ENCODE data around the gene MEIS1.

The MEIS1 gene

DNA sequence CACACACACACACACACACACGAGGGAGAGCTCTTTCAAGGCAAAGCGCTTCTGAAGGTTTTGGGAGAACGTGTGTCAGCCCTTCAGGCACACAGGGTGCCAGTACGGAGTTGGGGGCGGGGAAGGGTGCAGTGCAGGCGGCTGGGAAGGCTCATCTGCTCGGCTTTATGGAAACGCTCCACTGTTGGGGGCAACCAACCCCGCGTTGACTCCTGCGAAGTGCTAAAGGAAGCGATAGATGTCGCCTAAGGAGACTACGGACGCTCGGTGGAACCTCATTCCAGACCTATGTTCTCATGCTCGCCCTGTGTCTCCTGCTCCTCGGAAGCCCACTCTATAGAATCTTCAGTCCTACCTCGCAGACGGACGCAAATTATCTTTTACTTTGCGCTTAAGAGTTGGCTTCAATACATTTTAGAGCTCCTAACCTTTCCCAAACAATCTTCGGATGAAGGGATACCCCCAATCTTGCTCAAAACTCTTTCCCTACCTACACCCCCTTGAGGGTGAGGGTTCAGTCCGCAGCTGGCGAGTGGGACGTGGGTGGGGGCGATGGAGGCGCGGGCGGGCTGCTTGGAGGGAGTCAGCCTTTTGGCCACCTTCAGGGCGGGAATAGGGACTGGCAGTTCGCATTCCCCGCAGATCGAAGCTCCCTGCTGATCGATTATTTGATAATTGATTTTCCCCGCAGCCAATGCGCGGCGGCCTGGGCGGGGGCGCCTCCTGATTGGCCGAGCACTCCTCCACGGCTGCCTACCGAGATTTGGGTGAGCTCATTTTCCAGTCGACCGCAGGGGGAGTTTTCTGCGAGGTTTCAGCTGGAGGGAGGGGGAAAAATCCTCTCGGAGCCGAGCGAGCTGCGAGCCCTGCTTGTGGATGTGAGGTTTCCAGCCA is 1.9 kb upstream of the MEIS1 start:
- DNase-seq (ENCODE audit: low spot score), result no peak
- TF ChIP-seq, protein P1, sequence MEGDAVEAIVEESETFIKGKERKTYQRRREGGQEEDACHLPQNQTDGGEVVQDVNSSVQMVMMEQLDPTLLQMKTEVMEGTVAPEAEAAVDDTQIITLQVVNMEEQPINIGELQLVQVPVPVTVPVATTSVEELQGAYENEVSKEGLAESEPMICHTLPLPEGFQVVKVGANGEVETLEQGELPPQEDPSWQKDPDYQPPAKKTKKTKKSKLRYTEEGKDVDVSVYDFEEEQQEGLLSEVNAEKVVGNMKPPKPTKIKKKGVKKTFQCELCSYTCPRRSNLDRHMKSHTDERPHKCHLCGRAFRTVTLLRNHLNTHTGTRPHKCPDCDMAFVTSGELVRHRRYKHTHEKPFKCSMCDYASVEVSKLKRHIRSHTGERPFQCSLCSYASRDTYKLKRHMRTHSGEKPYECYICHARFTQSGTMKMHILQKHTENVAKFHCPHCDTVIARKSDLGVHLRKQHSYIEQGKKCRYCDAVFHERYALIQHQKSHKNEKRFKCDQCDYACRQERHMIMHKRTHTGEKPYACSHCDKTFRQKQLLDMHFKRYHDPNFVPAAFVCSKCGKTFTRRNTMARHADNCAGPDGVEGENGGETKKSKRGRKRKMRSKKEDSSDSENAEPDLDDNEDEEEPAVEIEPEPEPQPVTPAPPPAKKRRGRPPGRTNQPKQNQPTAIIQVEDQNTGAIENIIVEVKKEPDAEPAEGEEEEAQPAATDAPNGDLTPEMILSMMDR (IDR thresholded peaks at IDR 0.05; ENCODE audit: extremely low read depth, missing control alignments), result no peak

DNA sequence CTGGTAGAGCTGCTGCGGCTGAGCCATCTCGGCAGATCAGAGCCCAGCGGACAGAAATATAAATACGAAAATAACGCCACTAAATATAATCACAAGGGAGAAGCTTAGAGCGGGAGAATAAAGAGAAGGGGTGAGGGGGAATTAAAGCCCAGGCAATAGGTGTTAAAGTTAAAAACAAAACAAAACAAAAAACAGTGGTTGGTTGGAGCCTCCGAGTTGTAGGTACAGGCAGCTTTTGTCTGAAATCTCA is 1.3 kb upstream of the MEIS1 start:
- TF ChIP-seq, protein P1 (IDR thresholded peaks at IDR 0.05; ENCODE audit: extremely low read depth, missing control alignments), result no peak
- no peak for DNase-seq (ENCODE audit: low spot score)

DNA sequence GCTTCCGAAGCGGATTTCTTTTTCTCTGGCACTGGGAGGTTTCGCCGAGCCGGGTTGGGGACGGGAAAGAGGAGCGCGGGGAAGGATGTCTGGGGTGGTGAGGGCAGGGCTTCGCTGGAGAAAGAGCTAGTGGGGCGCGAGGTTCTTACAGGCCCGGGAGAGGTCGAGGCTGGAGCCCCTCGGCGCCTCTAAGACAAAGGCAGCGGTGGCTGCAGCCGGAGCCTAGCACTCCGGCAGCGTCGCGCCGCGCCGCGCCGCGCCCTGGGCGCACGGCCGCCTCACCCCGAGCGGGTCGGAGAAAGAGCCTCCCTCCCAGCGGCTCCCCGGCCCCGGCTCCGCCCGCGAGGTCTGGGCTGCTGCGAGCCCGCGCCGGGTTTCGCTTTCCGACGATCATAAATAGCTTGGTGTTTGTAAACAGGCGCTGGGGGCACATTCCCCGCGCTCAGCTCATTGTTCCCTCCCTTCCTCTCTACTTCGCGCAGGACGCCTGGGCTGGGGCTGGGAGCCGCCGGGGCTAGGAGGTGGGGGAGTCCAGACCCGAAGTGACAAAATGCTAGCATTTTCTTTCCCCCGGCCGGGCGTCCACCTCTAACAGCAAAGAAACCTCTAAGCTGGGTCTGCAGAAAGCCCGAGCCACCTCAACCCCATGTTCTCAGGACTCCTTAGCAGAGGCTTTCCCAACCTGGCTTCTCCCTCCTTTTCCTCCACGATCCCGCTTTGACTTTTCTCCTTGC is 813 bp upstream of the MEIS1 start:
- peak; percentile 55 for DNase-seq (ENCODE audit: low spot score)
- TF ChIP-seq, protein P1 (IDR thresholded peaks at IDR 0.05; ENCODE audit: extremely low read depth, missing control alignments), result no peak

DNA sequence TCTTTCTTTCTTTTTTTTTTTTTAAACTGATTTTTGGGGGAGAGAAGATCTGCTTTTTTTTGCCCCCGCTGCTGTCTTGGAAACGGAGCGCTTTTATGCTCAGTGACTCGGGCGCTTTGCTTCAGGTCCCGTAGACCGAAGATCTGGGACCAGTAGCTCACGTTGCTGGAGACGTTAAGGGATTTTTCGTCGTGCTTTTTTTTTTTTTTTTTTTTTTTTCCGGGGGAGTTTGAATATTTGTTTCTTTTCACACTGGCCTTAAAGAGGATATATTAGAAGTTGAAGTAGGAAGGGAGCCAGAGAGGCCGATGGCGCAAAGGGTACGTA is 587 bp downstream of the MEIS1 start:
- TF ChIP-seq, protein P1 (IDR thresholded peaks at IDR 0.05; ENCODE audit: extremely low read depth, missing control alignments), result no peak
- DNase-seq (ENCODE audit: low spot score), result no peak

DNA sequence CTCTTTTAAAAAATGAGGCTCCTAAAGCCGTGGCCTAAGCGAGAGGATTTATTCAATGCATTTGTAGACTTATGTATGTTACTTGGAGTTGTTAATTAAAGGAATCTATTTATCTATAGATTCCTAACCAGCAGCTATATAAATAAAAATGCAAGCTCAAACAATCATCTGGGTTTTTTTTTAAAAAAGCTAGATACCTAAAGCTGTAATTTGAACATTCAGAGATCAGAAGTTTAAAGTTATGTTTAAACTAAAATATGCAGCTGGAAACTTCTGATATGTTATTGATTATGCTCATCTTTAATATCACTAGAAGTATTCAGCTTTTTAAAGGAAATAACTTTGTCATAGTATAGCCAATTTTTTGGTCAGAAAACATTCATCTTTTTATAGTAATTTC is 1.0 kb downstream of the MEIS1 start:
- TF ChIP-seq, protein P1 (IDR thresholded peaks at IDR 0.05; ENCODE audit: extremely low read depth, missing control alignments), result no peak
- no peak for DNase-seq (ENCODE audit: low spot score)

DNA sequence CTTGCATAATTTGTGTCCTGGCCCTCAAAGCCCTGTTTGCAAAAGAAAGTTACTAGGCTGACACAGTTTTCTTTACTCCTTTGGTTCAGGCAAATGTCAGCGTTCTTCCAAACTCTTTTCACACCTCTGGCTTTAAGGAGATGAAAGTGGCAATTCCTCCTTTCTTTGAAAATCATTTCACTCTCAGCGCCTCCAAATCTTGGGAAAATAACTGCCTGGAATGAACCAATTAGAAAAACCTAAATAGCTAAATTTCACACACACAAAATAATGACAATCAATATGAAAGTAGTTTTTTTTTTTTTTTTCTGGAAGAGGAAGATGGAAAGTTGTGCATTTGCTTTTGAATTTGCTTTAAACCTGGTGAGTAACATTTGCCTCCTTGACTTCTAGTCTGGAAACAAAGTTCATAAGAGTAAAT is 1.7 kb downstream of the MEIS1 start:
- no peak for DNase-seq (ENCODE audit: low spot score)
- TF ChIP-seq, protein P1 (IDR thresholded peaks at IDR 0.05; ENCODE audit: extremely low read depth, missing control alignments), result no peak

DNA sequence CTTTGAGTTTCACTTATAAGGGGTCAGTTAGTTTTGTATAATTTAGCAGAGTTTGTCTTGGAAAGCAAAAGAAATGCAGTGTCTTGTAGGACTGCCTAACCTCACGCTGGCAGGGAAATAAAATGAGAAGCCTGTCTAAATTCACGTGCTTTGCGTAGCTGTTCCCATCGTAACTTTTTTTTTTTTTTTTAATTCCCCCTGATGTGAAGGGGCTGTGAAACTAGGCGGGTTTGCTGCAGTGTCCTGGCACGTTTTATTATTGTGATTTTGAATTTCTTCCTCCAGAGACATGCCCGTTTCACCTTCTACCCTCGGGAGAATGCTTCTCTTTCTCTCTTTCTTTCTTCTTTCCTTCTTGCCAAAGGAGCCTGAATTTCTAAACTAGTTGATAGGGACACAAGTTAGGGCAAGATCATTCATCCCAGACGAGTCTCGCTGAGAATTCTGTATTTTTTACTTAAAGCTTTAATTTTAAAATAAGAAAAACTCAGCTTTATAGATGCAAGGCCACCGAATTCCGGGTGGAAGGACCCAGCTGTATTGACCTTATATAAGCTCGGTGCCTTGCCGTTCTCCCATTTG is 2.3 kb downstream of the MEIS1 start:
- DNase-seq (ENCODE audit: low spot score), result no peak
- TF ChIP-seq, protein P1 (IDR thresholded peaks at IDR 0.05; ENCODE audit: extremely low read depth, missing control alignments), result no peak
